ENCODE data around the gene KIAA1671. TPM values are rescaled to one million over a fixed set of nuclear protein-coding genes. Genes with fewer than 3 reads are reported as not detected.

KIAA1671 gene
- total and polyA plus RNA-seq, 9 of the 15 experiments (the other 6 are each of a cell fraction or from before 2014, with no cell fraction given) = under 0.01 to 0.11 (median 0.02) TPM; not detected in 5

- Histone ChIP-seq H3K27me3 (ENCODE audit: control insufficient read depth in 2 of 2, insufficient read depth in 2 of 2, low read length in 2 of 2) (peaks cover 0 to 21% of the 10 kb centered on the region in 2 experiments; a peak in 2 of 5 replicates), H3K9me3 (replicated peaks; ENCODE audit: control insufficient read depth, insufficient read depth, low read depth, low read length) (no peaks in the 10 kb centered on the region), H4K20me1 (replicated peaks; ENCODE audit: control insufficient read depth, insufficient read depth, low read length) (no peaks in the 10 kb centered on the region), H3K27ac (ENCODE audit: extremely low read depth, low read depth, low read length) (no peak overlapping the region), H3K36me3 (ENCODE audit: control insufficient read depth, insufficient read depth, low read length) (no peaks in the 10 kb centered on the region), H3K4me1 (replicated peaks in 1 of 2; ENCODE audit: control insufficient read depth in 2 of 2, insufficient read depth in 2 of 2, low read length in 2 of 2) (peaks cover 0 to 17% of the 10 kb centered on the region in 2 experiments; a peak in 2 of 5 replicates), H3K79me2 (ENCODE audit: control insufficient read depth, insufficient read depth, low read length) (no peaks in the 10 kb centered on the region), H2AFZ (ENCODE audit: low read depth, low read length) (no peak overlapping the region), H3K4me3 (no peak overlapping the region), H3K9me1 (ENCODE audit: control insufficient read depth, insufficient read depth, low read length) (no peaks in the 10 kb centered on the region), H3K4me2 (ENCODE audit: insufficient read depth, low read length) (no peak overlapping the region), H3K9ac (ENCODE audit: insufficient read depth in 1 of 2, low read depth in 2 of 2, low read length in 2 of 2) (no peak overlapping the region)
- FAIRE-seq (no peak), DNase-seq (ENCODE audit: extremely low read depth in 1 of 4, low spot score in 3 of 4) (no peak), ATAC-seq (no peak)
- in situ Hi-C loops (cut with MboI) (no loop called here), intact Hi-C loops (cut with micrococcal nuclease) (loop anchor here (5.0 kb wide), 1 partner anchor 92 kb away; no protein-coding TSS in a partner anchor)
- POLR2A ChIA-PET = no interaction called here
- BruUV-seq (replicated peaks) = no TSS peak
- CTCF ChIA-PET (ENCODE audit: low intra/inter-chr PET ratio) = no interaction called here
- WGBS (ENCODE audit: insufficient coverage, low coverage, missing lambda C conversion rate) = 4% methylated on average over 7 of the region's 8 CpGs
- TF ChIP-seq, protein P1, sequence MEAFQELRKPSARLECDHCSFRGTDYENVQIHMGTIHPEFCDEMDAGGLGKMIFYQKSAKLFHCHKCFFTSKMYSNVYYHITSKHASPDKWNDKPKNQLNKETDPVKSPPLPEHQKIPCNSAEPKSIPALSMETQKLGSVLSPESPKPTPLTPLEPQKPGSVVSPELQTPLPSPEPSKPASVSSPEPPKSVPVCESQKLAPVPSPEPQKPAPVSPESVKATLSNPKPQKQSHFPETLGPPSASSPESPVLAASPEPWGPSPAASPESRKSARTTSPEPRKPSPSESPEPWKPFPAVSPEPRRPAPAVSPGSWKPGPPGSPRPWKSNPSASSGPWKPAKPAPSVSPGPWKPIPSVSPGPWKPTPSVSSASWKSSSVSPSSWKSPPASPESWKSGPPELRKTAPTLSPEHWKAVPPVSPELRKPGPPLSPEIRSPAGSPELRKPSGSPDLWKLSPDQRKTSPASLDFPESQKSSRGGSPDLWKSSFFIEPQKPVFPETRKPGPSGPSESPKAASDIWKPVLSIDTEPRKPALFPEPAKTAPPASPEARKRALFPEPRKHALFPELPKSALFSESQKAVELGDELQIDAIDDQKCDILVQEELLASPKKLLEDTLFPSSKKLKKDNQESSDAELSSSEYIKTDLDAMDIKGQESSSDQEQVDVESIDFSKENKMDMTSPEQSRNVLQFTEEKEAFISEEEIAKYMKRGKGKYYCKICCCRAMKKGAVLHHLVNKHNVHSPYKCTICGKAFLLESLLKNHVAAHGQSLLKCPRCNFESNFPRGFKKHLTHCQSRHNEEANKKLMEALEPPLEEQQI (IDR thresholded peaks at IDR 0.05) = no peak
- no peak for TF ChIP-seq ZEB2 (IDR thresholded peaks at IDR 0.05)
- TF ChIP-seq, protein P2, sequence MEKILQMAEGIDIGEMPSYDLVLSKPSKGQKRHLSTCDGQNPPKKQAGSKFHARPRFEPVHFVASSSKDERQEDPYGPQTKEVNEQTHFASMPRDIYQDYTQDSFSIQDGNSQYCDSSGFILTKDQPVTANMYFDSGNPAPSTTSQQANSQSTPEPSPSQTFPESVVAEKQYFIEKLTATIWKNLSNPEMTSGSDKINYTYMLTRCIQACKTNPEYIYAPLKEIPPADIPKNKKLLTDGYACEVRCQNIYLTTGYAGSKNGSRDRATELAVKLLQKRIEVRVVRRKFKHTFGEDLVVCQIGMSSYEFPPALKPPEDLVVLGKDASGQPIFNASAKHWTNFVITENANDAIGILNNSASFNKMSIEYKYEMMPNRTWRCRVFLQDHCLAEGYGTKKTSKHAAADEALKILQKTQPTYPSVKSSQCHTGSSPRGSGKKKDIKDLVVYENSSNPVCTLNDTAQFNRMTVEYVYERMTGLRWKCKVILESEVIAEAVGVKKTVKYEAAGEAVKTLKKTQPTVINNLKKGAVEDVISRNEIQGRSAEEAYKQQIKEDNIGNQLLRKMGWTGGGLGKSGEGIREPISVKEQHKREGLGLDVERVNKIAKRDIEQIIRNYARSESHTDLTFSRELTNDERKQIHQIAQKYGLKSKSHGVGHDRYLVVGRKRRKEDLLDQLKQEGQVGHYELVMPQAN (IDR thresholded peaks at IDR 0.05; ENCODE audit: borderline replicate concordance) = no peak
- no peak for TF ChIP-seq TBP (optimal IDR thresholded peaks at IDR 0.05; ENCODE audit: low read depth, low read length)
- TF ChIP-seq, protein P3, sequence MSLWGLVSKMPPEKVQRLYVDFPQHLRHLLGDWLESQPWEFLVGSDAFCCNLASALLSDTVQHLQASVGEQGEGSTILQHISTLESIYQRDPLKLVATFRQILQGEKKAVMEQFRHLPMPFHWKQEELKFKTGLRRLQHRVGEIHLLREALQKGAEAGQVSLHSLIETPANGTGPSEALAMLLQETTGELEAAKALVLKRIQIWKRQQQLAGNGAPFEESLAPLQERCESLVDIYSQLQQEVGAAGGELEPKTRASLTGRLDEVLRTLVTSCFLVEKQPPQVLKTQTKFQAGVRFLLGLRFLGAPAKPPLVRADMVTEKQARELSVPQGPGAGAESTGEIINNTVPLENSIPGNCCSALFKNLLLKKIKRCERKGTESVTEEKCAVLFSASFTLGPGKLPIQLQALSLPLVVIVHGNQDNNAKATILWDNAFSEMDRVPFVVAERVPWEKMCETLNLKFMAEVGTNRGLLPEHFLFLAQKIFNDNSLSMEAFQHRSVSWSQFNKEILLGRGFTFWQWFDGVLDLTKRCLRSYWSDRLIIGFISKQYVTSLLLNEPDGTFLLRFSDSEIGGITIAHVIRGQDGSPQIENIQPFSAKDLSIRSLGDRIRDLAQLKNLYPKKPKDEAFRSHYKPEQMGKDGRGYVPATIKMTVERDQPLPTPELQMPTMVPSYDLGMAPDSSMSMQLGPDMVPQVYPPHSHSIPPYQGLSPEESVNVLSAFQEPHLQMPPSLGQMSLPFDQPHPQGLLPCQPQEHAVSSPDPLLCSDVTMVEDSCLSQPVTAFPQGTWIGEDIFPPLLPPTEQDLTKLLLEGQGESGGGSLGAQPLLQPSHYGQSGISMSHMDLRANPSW (CRISPR knock-in tag; IDR thresholded peaks at IDR 0.05) = no peak
- no peak for TF ChIP-seq TSC22D4 (tag; IDR thresholded peaks at IDR 0.05)
- TF ChIP-seq EHMT2 (IDR thresholded peaks at IDR 0.05) = no peak
- TF ChIP-seq TCF3 (CRISPR knock-in tag; IDR thresholded peaks at IDR 0.05) = no peak
- no peak for TF ChIP-seq ZNF436 (CRISPR knock-in tag; IDR thresholded peaks at IDR 0.05)
- TF ChIP-seq KAT7 (CRISPR knock-in tag; IDR thresholded peaks at IDR 0.05; ENCODE audit: borderline replicate concordance) = no peak
- TF ChIP-seq, protein P4, sequence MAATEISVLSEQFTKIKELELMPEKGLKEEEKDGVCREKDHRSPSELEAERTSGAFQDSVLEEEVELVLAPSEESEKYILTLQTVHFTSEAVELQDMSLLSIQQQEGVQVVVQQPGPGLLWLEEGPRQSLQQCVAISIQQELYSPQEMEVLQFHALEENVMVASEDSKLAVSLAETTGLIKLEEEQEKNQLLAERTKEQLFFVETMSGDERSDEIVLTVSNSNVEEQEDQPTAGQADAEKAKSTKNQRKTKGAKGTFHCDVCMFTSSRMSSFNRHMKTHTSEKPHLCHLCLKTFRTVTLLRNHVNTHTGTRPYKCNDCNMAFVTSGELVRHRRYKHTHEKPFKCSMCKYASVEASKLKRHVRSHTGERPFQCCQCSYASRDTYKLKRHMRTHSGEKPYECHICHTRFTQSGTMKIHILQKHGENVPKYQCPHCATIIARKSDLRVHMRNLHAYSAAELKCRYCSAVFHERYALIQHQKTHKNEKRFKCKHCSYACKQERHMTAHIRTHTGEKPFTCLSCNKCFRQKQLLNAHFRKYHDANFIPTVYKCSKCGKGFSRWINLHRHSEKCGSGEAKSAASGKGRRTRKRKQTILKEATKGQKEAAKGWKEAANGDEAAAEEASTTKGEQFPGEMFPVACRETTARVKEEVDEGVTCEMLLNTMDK (IDR thresholded peaks at IDR 0.05; ENCODE audit: borderline replicate concordance, insufficient read depth, low read depth, low read length, poor library complexity, severe bottlenecking) = no peak
- no peak for TF ChIP-seq SMARCB1 (IDR thresholded peaks at IDR 0.05; ENCODE audit: insufficient read length, low read depth)
- TF ChIP-seq HIVEP1 (CRISPR knock-in tag; IDR thresholded peaks at IDR 0.05) = no peak
- no peak for TF ChIP-seq NFATC3 (IDR thresholded peaks at IDR 0.05)
These were observed 2.3 kb downstream of the KIAA1671 start for GRCh38 chr22:24954856-24955255.
